ENCODE results near the gene GPLD1.
"Not testable (repeated sequence)": the region's sequence is repeated elsewhere in the genome, so short reads cannot be mapped to it uniquely, and the experiment has no call there.

GPLD1 gene

DNA sequence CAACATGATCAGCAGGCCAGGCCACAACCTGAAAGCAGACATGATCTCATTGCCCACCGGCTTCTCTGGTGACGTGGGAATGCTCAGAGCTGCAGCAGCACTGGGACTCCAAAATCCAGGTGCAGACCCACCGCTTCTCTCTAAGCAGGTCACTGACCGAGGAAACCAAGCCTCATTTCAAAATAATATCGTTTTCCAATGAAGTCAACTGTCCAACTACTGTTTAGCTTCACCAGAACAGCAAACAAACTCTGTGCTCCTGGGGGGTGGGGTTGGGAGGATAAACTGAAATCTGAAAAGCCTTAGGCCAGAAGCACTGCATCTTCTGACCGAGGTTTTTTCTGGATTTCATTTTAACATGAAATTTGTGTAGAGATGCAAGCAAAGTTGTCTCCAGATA, at the start of gene GPLD1:
Gene GPLD1, minus strand, starts transcription at position 109 of the 400 bp plus-strand sequence. Its CDS starts 67 bp downstream, at position 42.
- no peak for DNase-seq (ENCODE audit: low read depth, low spot score)

DNA sequence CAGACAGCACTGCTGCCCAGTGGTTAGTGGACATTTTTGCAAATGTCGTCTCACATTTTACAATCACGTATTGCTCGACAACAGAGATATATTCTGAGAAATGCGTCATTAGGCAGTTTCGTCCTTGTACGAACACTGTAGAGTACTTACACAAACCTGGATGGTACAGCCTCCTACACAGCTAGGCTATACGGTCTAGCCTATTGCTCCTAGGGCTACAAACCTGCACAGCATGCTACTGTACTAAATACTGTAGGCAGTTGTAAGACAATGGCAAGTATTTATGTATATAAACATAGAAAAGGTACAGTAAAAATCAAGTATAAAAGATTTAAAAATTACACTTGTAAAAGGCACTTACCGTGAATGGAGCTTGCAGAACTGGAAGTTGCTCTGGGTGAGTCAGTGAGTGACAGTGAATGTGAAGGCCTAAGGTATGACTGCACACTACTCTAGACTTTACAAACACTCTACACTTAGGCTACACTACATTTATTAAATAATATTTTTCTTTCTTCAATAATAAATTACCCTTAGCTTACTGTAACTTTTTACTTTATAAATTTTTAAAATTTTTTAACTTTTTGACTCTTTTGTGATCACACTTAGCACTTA, 48.5 kb upstream of the GPLD1 start:
- no peak for DNase-seq (ENCODE audit: low read depth, low spot score)

- DNase-seq (ENCODE audit: low read depth, low spot score) = no peak
These were observed 47.8 kb upstream of the GPLD1 start for GRCh38 chr6:24537082-24537699.

- DNase-seq (ENCODE audit: low read depth, low spot score) = no peak
These were observed 47.1 kb upstream of the GPLD1 start for GRCh38 chr6:24536466-24536865.

GRCh38 chr6:24535210-24535609, 45.8 kb upstream of the GPLD1 start:
- no peak for DNase-seq (ENCODE audit: low read depth, low spot score)

DNA sequence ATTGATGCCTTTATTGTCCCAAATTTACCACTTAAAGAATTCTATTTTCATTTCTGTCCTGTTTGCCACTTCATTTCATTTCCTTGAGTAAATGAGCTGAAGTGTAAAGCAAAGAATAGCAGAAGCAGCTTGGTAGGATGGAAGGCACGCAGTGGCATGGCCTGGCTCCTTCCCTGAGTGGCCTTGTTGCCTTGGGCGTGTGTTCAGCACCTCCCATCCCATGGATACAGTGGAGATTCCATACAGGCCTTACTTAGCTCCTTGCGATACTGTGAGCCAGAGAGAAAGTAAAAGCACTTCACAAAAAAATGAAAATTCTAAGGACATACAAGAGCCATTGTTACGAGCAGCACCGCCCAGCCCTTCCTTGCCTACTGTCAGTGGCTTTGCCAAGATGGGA, 45.0 kb upstream of the GPLD1 start:
- no peak for DNase-seq (ENCODE audit: low read depth, low spot score)

DNA sequence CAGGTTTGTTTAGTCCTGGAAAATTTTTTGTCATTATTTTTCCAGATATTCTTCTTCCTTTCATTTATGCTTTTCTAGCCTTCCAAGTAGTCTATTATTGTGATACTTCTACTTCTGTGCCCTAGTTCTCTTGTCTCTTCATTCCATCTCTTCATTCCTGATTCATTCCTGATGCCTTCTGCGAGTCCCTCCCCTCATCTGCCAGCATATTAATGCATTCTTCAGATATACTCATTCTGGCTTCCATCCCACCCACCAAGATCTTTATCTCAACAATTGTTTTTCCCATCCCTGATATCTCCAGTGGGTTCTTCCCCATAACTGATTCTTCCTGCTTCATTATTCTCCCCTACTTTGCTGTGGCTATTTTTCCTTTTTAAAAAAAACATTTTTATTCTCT, 40.6 kb upstream of the GPLD1 start:
- DNase-seq (ENCODE audit: low read depth, low spot score) = no peak

- DNase-seq (ENCODE audit: low read depth, low spot score) = peak; percentile 29
These were observed 35.4 kb upstream of the GPLD1 start for GRCh38 chr6:24524805-24525204.

- DNase-seq (ENCODE audit: low read depth, low spot score) = no peak
These were observed 35.0 kb upstream of the GPLD1 start for GRCh38 chr6:24524329-24524728.

- DNase-seq (ENCODE audit: low read depth, low spot score) = no peak
These were observed 33.1 kb upstream of the GPLD1 start for GRCh38 chr6:24522228-24523176.

DNA sequence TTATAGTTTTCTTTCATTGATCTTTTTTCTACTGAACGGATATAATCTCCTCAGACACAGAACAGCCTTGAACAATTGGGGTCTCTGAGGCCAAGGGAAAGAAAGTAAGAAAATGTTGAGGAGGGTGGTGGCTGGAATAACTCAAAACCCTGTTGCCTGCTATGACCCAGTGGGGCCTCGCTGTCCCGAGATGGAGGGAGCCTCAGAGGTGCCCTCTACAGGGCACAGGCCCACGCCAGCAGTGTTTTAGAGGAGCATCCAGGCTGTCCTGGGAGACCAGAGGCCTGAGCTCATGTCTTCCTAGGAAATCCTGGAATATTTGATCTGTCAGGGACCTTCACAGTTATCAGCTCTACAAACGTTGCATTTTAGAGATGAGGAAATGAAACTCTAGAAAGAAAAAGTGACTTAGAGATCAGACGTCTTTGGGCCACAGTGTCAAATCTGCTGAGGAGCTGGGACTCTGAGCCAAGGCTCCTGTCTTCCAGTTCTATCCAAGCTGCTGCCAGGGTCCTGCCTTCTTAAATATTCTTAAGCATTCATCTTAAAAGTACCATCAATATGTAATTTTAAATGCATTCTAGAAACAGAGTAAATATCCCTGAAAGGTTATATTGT, 31.7 kb upstream of the GPLD1 start:
- DNase-seq (ENCODE audit: low read depth, low spot score) = peak; percentile 56

DNA sequence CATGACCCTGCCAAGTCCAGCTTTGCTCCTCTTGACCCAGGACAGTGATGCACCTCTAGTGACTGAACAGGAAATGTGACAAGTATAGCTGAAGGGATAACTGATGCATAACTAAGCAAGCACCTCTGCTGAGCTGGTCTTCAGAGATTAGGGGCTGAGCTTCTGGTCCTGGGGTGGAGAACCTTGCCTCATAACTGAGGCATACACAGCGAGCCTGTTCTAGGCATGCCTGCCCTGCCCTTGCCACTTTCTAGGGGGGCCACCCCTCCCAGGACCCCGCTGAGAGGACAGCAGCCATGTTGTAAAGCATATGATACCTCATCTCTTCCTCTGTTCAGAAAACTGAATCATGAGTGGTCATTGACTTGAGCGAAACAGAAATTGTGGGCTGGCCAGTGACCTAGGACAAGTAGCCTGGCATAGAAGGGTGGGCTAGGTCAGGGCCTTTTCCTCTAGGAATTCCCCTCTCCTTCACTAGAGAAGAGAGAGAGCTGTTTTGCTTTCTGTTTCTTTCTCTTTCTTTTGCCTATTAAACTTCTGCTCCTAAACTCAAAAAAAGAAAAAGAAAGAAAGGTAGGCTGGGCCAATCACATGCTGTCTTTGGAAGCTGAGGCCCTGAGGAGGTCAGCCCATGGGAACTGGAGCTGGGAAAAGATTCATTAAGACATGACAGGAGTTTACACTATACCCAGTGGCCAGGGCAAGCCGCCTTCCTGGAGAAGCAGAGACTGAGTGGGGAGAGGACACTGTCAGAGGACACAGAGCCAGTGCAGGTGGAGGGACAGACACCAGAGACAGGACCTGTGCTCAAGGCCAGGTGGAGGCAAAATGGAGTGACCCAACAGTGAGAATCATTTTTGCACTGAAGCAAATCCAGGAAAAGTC, 28.5 kb upstream of the GPLD1 start:
- DNase-seq (ENCODE audit: low read depth, low spot score) = no peak

DNA sequence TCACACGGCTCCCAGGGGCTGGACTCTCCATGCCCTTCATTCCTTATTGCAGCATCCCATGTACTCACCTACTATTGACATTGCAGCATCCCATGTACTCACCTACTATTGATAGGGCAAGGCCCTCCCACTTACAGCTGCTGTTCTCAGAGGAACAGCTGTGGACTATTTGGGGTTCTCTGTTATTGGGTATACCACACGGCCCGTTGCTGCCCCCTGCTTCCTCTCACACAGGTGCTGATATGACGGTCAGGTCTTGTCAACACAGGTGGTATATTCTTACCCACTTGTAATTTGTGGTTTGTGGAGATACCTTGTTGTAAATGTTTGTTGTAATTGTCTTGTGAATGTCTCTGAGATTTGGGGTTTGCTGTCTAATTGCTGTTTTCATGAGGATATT, 24.2 kb upstream of the GPLD1 start:
- DNase-seq (ENCODE audit: low read depth, low spot score) = no peak

- not testable (repeated sequence) for DNase-seq (ENCODE audit: low read depth, low spot score)
These were observed 22.6 kb upstream of the GPLD1 start for GRCh38 chr6:24511976-24512375.

GRCh38 chr6:24506814-24507520, 17.6 kb upstream of the GPLD1 start:
- DNase-seq (ENCODE audit: low read depth, low spot score) = no peak

DNA sequence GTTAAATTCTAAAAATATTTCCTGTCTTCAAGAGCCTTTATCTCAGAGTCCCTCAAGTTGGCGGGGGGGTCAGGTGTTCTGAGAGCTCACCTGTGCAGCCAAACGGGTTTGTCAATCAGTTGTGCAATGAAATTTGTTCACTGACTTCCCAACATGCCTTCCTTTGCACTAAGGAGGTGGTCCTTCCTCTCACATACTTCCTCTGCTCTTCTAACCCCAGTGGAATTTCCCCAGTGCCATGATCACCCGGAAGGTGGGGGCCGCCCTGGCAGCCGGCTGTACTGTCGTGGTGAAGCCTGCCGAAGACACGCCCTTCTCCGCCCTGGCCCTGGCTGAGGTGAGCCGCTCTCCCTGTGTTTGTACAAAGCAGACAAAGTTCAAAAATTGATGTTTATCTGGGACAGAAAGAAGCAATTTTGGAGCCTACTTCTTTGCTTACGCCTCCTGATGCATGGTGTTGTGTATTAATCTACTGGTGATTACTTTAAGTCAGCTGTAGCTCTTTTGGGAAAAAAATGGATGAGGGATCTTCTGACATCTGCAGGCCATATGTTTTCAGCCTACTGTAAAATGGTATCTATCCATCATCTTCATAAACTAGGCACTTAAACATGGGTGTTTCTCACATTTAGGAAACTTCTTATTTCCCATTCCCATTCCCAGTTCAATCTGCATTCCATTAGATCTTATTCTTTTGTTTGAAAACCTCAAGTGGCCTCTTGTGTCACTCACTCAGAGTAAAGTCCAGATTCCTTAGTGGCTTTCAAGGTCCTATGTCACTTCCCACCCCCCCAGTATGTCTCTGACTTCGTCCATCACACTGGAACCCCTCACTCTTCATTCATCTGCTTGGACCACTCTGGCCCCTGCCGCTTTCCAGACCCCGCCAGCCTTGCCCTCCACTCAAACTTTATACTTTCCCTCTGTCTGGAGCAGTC, 15.5 kb upstream of the GPLD1 start:
- DNase-seq (ENCODE audit: low read depth, low spot score) = no peak

- DNase-seq (ENCODE audit: low read depth, low spot score) = no peak
These were observed 14.9 kb upstream of the GPLD1 start for GRCh38 chr6:24504287-24504648.

DNA sequence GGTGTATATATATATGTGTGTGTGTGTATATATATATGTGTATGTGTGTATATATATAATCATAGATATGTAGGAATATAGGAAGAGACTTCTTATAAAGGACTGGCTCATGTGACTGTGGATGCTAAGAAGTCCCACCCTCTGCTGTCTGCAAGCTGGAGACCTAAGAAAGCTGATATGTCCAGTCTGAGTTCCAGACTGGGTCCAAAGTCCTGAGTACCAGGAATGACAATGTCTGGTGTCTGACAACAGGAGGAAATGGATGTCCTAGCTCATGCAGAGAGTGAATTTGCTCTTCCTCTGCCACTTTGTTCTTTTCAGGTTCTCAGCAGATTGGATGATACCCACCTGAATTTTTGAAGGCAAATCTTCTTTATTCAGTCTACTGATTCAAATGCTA, 12.5 kb upstream of the GPLD1 start:
- no peak for DNase-seq (ENCODE audit: low read depth, low spot score)

- DNase-seq (ENCODE audit: low read depth, low spot score) = no peak
These were observed 12.0 kb upstream of the GPLD1 start for GRCh38 chr6:24501374-24501773.
